Sciatic nerve (tissue), 2 donors: Measurements from ENCODE around the gene CT45A6. TPM values are rescaled to one million over a fixed set of nuclear protein-coding genes. Genes with fewer than 3 reads are reported as not detected.
"Not testable (repeated sequence)": the region's sequence is repeated elsewhere in the genome, so short reads cannot be mapped to it uniquely, and the experiment has no call there.

Source experiments
- ATAC-seq: fragments of 200-7000 bp; cut with Tn5 transposase; one replicate; pipeline ENCODE4 v1.9.1; 2020; ENCODE audit warnings: mild to moderate bottlenecking, moderate library complexity
- DNase-seq: peaks from one replicate; pipeline ENCODE4 v3.0.0-alpha.2; 2020; ENCODE audit warnings: low spot score
- intact Hi-C: fragments of 100-400 bp; cut with DNase I; formaldehyde crosslinking; loops from one replicate; pipeline ENCODE4 v1.14.2; 2022
- total RNA-seq: library from RNA; stranded (reverse); fragmentation: NEBNext Ultra II Directional; extraction: Animal tissue kit (Norgen Biotek cat#: 25700); gene quantifications from one replicate; pipeline ENCODE4 v1.2.1, GENCODE V29; 2021
- donor health status: DM: no; HTN: no; CAD: no.
- donor health status: DM: no; HTN: no; CAD: no.

CT45A6 gene, protein sequence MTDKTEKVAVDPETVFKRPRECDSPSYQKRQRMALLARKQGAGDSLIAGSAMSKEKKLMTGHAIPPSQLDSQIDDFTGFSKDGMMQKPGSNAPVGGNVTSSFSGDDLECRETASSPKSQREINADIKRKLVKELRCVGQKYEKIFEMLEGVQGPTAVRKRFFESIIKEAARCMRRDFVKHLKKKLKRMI
- total RNA-seq: not detected

- intact Hi-C loops, DNase-seq, ATAC-seq: not testable (repeated sequence)
Observed at GRCh38 chrX:135802687-135803086, at the start of gene CT45A6. Gene CT45A6 (minus strand): TSS chrX:135802787. CDS start chrX:135798993, 3,794 bp downstream.

DNA sequence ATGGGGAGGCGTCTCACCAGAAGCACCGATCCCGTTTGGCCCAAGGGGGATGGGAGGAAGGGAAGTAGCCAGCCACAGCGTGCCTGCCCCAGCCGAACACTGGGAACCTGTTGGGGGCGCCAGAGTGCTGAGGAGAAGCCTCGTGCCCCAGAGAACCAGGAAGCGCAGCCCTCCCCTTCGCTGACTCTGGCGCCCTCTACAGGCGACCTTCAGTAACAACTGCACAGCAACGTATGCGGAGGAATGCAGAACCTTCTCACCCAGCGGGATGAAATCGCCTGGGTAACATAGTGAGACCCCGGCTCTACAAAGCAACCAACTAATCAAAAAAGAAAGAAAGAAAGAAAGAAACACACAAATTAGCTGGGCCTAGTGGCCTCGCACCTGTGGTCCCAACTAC lies 34.6 kb upstream of the CT45A6 start, which contains the start of gene CT45A7:
Gene CT45A7 (minus strand): TSS at position 101 of the 400 bp plus-strand sequence. CDS start 3,747 bp downstream, outside the sequence.
- DNase-seq, ATAC-seq, intact Hi-C loops: not testable (repeated sequence)

DNA sequence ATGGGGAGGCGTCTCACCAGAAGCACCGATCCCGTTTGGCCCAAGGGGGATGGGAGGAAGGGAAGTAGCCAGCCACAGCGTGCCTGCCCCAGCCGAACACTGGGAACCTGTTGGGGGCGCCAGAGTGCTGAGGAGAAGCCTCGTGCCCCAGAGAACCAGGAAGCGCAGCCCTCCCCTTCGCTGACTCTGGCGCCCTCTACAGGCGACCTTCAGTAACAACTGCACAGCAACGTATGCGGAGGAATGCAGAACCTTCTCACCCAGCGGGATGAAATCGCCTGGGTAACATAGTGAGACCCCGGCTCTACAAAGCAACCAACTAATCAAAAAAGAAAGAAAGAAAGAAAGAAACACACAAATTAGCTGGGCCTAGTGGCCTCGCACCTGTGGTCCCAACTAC lies 17.3 kb upstream of the CT45A6 start, which contains the start of gene CT45A2:
Gene CT45A2 (minus strand): TSS at position 101 of the 400 bp plus-strand sequence. CDS start 3,747 bp downstream, outside the sequence.
- intact Hi-C loops: not testable (repeated sequence)

GRCh38 chrX:135785403-135785802 lies 17.2 kb downstream of the CT45A6 start, which contains the start of gene CT45A5:
Gene CT45A5 (minus strand): TSS chrX:135785503. CDS start chrX:135781729, 3,774 bp downstream.
- DNase-seq, intact Hi-C loops, ATAC-seq: not testable (repeated sequence)

More for the DNA sequence above, 17.3 kb upstream of the CT45A6 start, which contains the start of gene CT45A2:
- ATAC-seq, DNase-seq: not testable (repeated sequence)

- intact Hi-C loops, DNase-seq, ATAC-seq: not testable (repeated sequence)
Observed at GRCh38 chrX:135768091-135768490, 34.5 kb downstream of the CT45A6 start, which contains the start of gene CT45A3. Gene CT45A3 (minus strand): TSS chrX:135768191. CDS start chrX:135764444, 3,747 bp downstream.

GRCh38 chrX:135744739-135745138 lies 57.8 kb downstream of the CT45A6 start:
- intact Hi-C loops: not testable (repeated sequence)

More at GRCh38 chrX:135744739-135745138, 57.8 kb downstream of the CT45A6 start:
- not testable (repeated sequence) for ATAC-seq, DNase-seq

Other genes with a start within 250 kb of the CT45A6 start
- gene CT45A1, start 89.1 kb downstream of the CT45A6 start, total RNA-seq: not detected
- gene CT45A3, start 34.6 kb downstream of the CT45A6 start, total RNA-seq: not detected
- not detected for gene CT45A5, start 17.3 kb downstream of the CT45A6 start, total RNA-seq
- not detected for gene CT45A2, start 17.2 kb upstream of the CT45A6 start, total RNA-seq
- not detected for gene CT45A7, start 34.5 kb upstream of the CT45A6 start, total RNA-seq
- gene CT45A8, start 51.8 kb upstream of the CT45A6 start, total RNA-seq: not detected
- gene CT45A9, start 69.0 kb upstream of the CT45A6 start, total RNA-seq: not detected
- gene CT45A10, start 90.7 kb upstream of the CT45A6 start, total RNA-seq: not detected
- gene SAGE1, start 90.9 kb upstream of the CT45A6 start, total RNA-seq: not detected
- 26.9 TPM for gene MMGT1, start 171.2 kb upstream of the CT45A6 start, total RNA-seq
- gene SLC9A6, start 182.6 kb upstream of the CT45A6 start, total RNA-seq: 21.4 TPM